SK-N-SH treated with all-trans-retinoic acid at 6 μM for 48 hours (cell line): ENCODE results near the gene SOX1.

Experiments used
- ARNTL ChIP-seq: fragments of 450-650 bp; formaldehyde crosslinking; IDR thresholded peaks from 2 replicates; pipeline ENCODE4 v1.5.0; 2020; ENCODE audit warnings: low read depth, mild to moderate bottlenecking, moderate library complexity, borderline replicate concordance
- CSDC2 ChIP-seq: fragments of 250-450 bp; sonication (Bioruptor Pico); IDR thresholded peaks from 2 replicates; pipeline ENCODE4 v1.5.0; 2020; ENCODE audit warnings: mild to moderate bottlenecking, moderate library complexity
- ISL1 ChIP-seq: fragments of 250-450 bp; sonication (Bioruptor Pico); IDR thresholded peaks from 2 replicates; pipeline ENCODE4 v2.1.2; 2022; ENCODE audit warnings: mild to moderate bottlenecking, moderate library complexity
- PPARA ChIP-seq: fragments of 250-450 bp; sonication (Bioruptor Pico); IDR thresholded peaks from 2 replicates; pipeline ENCODE4 v1.5.0; 2020; ENCODE audit warnings: mild to moderate bottlenecking, borderline replicate concordance
- RARB ChIP-seq: fragments of 250-450 bp; sonication (Bioruptor Pico); IDR thresholded peaks from 2 replicates; pipeline ENCODE4 v1.8.0; 2021; ENCODE audit warnings: mild to moderate bottlenecking, moderate library complexity
- TOX ChIP-seq: fragments of 250-450 bp; sonication (Bioruptor Pico); IDR thresholded peaks from 2 replicates; pipeline ENCODE4 v1.8.0; 2021; ENCODE audit warnings: mild to moderate bottlenecking, moderate library complexity, borderline replicate concordance
- ZC3H10 ChIP-seq: fragments of 250-450 bp; sonication (Bioruptor Pico); IDR thresholded peaks from 2 replicates; pipeline ENCODE4 v1.5.1; 2021; ENCODE audit warnings: mild to moderate bottlenecking, moderate library complexity
- ZFP3 ChIP-seq: fragments of 250-450 bp; sonication (Bioruptor Pico); IDR thresholded peaks from 2 replicates; pipeline ENCODE4 v1.5.0; 2020; ENCODE audit warnings: mild to moderate bottlenecking, moderate library complexity
- ZFP30 ChIP-seq: fragments of 450-650 bp; formaldehyde crosslinking; IDR thresholded peaks from 2 replicates; pipeline ENCODE4 v1.5.0; 2022; ENCODE audit warnings: mild to moderate bottlenecking, moderate library complexity
- ZNF565 ChIP-seq: fragments of 450-650 bp; formaldehyde crosslinking; conservative IDR thresholded peaks from 2 replicates; pipeline ENCODE4 v1.5.0; 2020; ENCODE audit warnings: low read depth, mild to moderate bottlenecking, moderate library complexity
- TF ChIP-seq, protein P1 (sequence below): fragments of 250-450 bp; sonication (Bioruptor Pico); IDR thresholded peaks from 2 replicates; pipeline ENCODE4 v1.5.1; 2020; ENCODE audit warnings: low read depth, mild to moderate bottlenecking, moderate library complexity
- TF ChIP-seq, protein P2 (sequence below): fragments of 250-450 bp; sonication (Bioruptor Pico); IDR thresholded peaks from 2 replicates; pipeline ENCODE4 v1.8.0; 2021; ENCODE audit warnings: low read depth, mild to moderate bottlenecking, moderate library complexity, borderline replicate concordance
- TF ChIP-seq, protein P3 (sequence below): fragments of 250-450 bp; sonication (Bioruptor Pico); IDR thresholded peaks from 2 replicates; pipeline ENCODE4 v1.5.0; 2020; ENCODE audit warnings: mild to moderate bottlenecking, moderate library complexity
- TF ChIP-seq, protein P4 (sequence below): fragments of 250-450 bp; sonication (Bioruptor Pico); IDR thresholded peaks from 2 replicates; pipeline ENCODE4 v1.5.1; 2021; ENCODE audit warnings: mild to moderate bottlenecking, moderate library complexity

DNA sequence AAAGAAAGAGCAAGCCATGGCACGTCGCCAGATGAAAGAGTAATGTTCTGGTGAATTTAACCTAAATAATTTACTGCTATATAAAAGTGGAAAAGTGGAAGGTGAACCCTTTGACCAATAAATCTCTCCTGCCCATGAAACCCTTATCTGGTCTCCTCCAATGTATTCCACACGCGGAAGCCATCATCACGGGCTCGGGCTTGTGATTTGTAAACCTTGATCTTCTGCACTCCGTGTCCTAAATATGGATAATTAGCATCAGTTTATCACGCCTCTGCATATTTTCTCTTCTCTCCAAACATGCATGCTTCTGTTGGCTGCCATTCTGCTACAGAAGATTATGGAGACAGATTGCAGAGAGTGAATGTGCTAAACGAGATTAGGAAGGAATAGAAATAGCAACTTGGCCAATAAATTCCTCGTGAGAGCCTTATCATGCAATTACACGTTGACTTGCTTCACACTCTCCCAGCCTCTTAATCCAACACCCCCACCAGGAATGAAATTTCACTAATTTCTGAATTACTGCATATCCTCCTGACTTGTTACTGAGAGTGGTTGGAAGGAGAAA is 34.5 kb downstream of the SOX1 start:
- TF ChIP-seq ZFP3 (no peak), RARB (no peak), TOX (CRISPR knock-in tag) (no peak), PPARA (CRISPR knock-in tag) (no peak), ISL1 (no peak), ZFP30 (CRISPR knock-in tag) (no peak), ZNF565 (CRISPR knock-in tag) (no peak), ARNTL (CRISPR knock-in tag) (no peak), ZC3H10 (CRISPR knock-in tag) (no peak), CSDC2 (CRISPR knock-in tag) (no peak)
- TF ChIP-seq, protein P1, sequence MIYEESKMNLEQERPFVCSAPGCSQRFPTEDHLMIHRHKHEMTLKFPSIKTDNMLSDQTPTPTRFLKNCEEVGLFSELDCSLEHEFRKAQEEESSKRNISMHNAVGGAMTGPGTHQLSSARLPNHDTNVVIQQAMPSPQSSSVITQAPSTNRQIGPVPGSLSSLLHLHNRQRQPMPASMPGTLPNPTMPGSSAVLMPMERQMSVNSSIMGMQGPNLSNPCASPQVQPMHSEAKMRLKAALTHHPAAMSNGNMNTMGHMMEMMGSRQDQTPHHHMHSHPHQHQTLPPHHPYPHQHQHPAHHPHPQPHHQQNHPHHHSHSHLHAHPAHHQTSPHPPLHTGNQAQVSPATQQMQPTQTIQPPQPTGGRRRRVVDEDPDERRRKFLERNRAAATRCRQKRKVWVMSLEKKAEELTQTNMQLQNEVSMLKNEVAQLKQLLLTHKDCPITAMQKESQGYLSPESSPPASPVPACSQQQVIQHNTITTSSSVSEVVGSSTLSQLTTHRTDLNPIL (CRISPR knock-in tag), result no peak
- TF ChIP-seq, protein P2, sequence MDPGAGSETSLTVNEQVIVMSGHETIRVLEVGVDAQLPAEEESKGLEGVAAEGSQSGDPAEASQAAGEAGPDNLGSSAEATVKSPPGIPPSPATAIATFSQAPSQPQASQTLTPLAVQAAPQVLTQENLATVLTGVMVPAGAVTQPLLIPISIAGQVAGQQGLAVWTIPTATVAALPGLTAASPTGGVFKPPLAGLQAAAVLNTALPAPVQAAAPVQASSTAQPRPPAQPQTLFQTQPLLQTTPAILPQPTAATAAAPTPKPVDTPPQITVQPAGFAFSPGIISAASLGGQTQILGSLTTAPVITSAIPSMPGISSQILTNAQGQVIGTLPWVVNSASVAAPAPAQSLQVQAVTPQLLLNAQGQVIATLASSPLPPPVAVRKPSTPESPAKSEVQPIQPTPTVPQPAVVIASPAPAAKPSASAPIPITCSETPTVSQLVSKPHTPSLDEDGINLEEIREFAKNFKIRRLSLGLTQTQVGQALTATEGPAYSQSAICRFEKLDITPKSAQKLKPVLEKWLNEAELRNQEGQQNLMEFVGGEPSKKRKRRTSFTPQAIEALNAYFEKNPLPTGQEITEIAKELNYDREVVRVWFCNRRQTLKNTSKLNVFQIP (CRISPR knock-in tag), result no peak
- TF ChIP-seq, protein P3, sequence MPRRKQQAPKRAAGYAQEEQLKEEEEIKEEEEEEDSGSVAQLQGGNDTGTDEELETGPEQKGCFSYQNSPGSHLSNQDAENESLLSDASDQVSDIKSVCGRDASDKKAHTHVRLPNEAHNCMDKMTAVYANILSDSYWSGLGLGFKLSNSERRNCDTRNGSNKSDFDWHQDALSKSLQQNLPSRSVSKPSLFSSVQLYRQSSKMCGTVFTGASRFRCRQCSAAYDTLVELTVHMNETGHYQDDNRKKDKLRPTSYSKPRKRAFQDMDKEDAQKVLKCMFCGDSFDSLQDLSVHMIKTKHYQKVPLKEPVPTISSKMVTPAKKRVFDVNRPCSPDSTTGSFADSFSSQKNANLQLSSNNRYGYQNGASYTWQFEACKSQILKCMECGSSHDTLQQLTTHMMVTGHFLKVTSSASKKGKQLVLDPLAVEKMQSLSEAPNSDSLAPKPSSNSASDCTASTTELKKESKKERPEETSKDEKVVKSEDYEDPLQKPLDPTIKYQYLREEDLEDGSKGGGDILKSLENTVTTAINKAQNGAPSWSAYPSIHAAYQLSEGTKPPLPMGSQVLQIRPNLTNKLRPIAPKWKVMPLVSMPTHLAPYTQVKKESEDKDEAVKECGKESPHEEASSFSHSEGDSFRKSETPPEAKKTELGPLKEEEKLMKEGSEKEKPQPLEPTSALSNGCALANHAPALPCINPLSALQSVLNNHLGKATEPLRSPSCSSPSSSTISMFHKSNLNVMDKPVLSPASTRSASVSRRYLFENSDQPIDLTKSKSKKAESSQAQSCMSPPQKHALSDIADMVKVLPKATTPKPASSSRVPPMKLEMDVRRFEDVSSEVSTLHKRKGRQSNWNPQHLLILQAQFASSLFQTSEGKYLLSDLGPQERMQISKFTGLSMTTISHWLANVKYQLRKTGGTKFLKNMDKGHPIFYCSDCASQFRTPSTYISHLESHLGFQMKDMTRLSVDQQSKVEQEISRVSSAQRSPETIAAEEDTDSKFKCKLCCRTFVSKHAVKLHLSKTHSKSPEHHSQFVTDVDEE (CRISPR knock-in tag), result no peak
- TF ChIP-seq, protein P4, sequence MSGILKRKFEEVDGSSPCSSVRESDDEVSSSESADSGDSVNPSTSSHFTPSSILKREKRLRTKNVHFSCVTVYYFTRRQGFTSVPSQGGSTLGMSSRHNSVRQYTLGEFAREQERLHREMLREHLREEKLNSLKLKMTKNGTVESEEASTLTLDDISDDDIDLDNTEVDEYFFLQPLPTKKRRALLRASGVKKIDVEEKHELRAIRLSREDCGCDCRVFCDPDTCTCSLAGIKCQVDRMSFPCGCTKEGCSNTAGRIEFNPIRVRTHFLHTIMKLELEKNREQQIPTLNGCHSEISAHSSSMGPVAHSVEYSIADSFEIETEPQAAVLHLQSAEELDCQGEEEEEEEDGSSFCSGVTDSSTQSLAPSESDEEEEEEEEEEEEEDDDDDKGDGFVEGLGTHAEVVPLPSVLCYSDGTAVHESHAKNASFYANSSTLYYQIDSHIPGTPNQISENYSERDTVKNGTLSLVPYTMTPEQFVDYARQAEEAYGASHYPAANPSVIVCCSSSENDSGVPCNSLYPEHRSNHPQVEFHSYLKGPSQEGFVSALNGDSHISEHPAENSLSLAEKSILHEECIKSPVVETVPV (CRISPR knock-in tag), result no peak
